Calu3 (cell line): ENCODE measurements around the gene RCSD1. TPM values are rescaled to one million over a fixed set of nuclear protein-coding genes. Genes with fewer than 3 reads are reported as not detected.

Source experiments
- BruUV-seq: library from RNA; stranded (reverse); fragments of 400-500 nt; replicated peaks from 2 replicates; lab custom pipeline; 2021; lab: Mats Ljungman, UMichigan
- CTCF ChIA-PET: fragments of 300-600 bp; sonication (Branson Sonifier 250); formaldehyde crosslinking; loops from one replicate; lab custom pipeline; 2022; ENCODE audit warnings: antibody characterized with exemption; lab: Charles Lee
- DNase-seq: peaks from one replicate; pipeline ENCODE4 v3.0.0; 2022
- H3K27ac Mint-ChIP-seq: one replicate; pipeline ENCODE4 v1.8.0; 2022; ENCODE audit warnings: mixed read lengths; ENCODE audit not compliant: unreplicated experiment
- H3K27me3 Mint-ChIP-seq: one replicate; pipeline ENCODE4 v1.8.0; 2022; ENCODE audit warnings: mixed read lengths; ENCODE audit not compliant: unreplicated experiment
- H3K36me3 Mint-ChIP-seq: one replicate; pipeline ENCODE4 v1.8.0; 2022; ENCODE audit warnings: mild to moderate bottlenecking, moderate library complexity, mixed read lengths; ENCODE audit not compliant: insufficient read depth, unreplicated experiment
- H3K4me1 Mint-ChIP-seq: one replicate; pipeline ENCODE4 v1.8.0; 2022; ENCODE audit warnings: mild to moderate bottlenecking, low read depth, mixed read lengths; ENCODE audit not compliant: unreplicated experiment
- H3K4me3 Mint-ChIP-seq: one replicate; pipeline ENCODE4 v1.8.0; 2022; ENCODE audit warnings: mild to moderate bottlenecking, low read depth, moderate library complexity, mixed read lengths; ENCODE audit not compliant: unreplicated experiment
- H3K9me3 Mint-ChIP-seq: one replicate; pipeline ENCODE4 v1.8.0; 2022; ENCODE audit warnings: low read depth, mixed read lengths; ENCODE audit not compliant: unreplicated experiment
- intact Hi-C: fragments of 100-400 bp; cut with micrococcal nuclease; formaldehyde crosslinking; loops from one replicate; pipeline ENCODE4 v1.10.0; 2022; ENCODE audit not compliant: unreplicated experiment
- total RNA-seq: library from RNA; stranded (reverse); gene quantifications from 2 replicates; pipeline ENCODE4 v1.2.3, GENCODE V29; 2022
- TF ChIP-seq, protein P1 (sequence below): fragments of 200-600 bp; IDR thresholded peaks from one replicate; pipeline ENCODE4 v1.8.0; 2022; ENCODE audit warnings: antibody characterized with exemption; ENCODE audit not compliant: unreplicated experiment

Gene RCSD1
- total RNA-seq, 1 experiment from 2014 or later = not detected

DNA sequence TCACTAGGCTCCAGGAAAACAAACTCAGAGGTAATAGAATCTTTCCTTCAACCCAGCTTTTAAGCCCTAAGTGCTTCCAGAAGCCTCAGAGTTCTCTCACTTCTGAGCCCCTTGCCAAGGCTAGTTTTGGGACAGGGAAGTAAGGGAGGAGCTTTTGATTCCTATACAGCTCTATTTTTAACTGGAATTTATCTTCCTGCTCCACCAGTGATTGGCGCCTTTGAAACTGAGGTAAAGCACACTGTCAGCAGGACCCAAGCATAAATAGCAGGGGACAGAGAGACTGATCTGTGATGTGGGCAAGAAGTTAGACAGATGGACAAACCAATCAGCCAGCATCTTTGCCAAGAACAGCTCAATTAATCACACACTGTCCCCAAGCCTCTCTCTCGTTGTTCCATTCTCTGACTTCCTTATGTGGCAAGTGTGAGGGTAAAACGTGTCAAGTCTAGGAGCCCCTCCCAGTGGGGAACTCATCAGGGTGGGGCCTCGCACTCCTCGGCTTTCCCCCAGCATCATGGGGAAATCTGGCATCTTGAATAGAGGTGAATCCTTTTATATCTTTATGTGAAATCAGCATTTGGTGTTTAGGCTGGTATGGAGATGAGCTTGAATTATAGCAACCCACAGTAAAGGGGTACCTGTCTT is 51.5 kb downstream of the RCSD1 start:
- H3K9me3 Mint-ChIP-seq = no peaks in the 10 kb centered on the region
- H3K27ac Mint-ChIP-seq = no peak overlapping the region
- no peaks in the 10 kb centered on the region for H3K4me1 Mint-ChIP-seq
- CTCF ChIA-PET = no interaction called here
- no TSS peak for BruUV-seq
- peaks cover 44% of the 10 kb centered on the region for H3K27me3 Mint-ChIP-seq
- H3K4me3 Mint-ChIP-seq = no peak overlapping the region
- intact Hi-C loops = no loop called here
- TF ChIP-seq, protein P1, sequence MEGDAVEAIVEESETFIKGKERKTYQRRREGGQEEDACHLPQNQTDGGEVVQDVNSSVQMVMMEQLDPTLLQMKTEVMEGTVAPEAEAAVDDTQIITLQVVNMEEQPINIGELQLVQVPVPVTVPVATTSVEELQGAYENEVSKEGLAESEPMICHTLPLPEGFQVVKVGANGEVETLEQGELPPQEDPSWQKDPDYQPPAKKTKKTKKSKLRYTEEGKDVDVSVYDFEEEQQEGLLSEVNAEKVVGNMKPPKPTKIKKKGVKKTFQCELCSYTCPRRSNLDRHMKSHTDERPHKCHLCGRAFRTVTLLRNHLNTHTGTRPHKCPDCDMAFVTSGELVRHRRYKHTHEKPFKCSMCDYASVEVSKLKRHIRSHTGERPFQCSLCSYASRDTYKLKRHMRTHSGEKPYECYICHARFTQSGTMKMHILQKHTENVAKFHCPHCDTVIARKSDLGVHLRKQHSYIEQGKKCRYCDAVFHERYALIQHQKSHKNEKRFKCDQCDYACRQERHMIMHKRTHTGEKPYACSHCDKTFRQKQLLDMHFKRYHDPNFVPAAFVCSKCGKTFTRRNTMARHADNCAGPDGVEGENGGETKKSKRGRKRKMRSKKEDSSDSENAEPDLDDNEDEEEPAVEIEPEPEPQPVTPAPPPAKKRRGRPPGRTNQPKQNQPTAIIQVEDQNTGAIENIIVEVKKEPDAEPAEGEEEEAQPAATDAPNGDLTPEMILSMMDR = no peak
- DNase-seq = no peak
- H3K36me3 Mint-ChIP-seq = no peaks in the 10 kb centered on the region

DNA sequence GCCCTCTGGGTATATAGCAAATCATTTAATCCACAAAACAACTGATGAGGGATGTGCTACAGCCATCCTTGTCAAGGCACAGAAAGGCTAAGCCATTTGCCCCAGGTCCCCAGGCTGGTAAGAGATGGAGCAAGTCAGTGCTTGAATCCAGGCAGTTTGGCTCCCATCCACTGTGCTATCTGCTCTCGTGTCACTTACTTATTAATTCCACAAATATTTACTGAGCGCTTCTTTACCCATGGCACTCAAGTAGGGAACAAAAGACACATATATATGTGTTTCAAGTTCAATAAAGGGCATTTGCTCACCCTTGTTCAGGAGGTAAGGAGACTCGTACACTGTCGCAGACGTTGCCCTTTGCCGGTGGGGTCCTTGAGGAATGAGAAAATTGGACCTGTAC is 53.2 kb downstream of the RCSD1 start:
- H3K27me3 Mint-ChIP-seq = peaks cover 54% of the 10 kb centered on the region
- no TSS peak for BruUV-seq
- no peak overlapping the region for H3K27ac Mint-ChIP-seq
- no peaks in the 10 kb centered on the region for H3K9me3 Mint-ChIP-seq
- H3K4me3 Mint-ChIP-seq = no peak overlapping the region
- no peaks in the 10 kb centered on the region for H3K4me1 Mint-ChIP-seq
- H3K36me3 Mint-ChIP-seq = no peaks in the 10 kb centered on the region
- TF ChIP-seq, protein P1 = no peak
- DNase-seq = no peak
- CTCF ChIA-PET = no interaction called here
- intact Hi-C loops = no loop called here

DNA sequence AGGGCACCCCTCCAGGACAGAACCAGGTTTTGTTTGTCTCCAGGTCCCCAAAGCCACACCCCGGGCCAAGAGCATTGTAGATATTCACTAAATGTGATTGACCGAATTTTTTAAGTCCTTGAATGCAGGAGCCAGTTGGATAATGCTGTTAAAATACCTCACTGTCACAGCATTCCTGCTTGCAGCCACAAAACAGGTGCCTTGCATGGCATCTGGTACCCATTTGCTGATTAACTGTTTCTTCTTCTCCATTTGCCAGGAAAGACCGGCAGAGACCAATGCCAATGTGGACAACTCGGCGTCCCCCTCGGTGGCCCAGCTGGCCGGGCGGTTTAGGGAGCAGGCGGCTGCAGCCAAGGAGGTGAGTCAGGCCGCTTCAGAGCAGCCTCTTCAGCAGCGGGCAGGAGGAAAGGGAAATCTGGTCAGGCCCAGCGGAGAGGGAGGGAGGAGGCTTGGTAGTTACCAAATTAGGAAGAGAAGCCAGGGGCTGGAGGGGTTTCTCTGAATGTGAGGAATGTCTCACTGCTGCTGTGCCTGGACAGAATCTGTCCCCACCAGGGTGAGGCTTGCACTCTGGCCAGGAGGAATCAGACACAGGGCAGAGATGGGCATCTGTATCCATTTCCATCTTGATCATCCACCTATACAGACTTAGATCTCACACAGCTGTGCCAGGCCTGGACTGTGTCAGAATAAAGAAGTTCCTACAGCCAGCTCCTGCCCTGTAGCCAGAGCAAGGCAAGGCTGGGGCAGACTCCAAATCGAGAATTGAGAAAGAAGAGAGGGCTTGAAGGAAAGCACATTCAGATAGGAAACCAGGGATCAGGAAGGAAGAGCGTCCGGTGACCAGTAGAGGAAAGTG is 53.8 kb downstream of the RCSD1 start:
- no peak overlapping the region for H3K4me3 Mint-ChIP-seq
- TF ChIP-seq, protein P1 = no peak
- CTCF ChIA-PET = no interaction called here
- no peaks in the 10 kb centered on the region for H3K4me1 Mint-ChIP-seq
- no peak for DNase-seq
- no peaks in the 10 kb centered on the region for H3K36me3 Mint-ChIP-seq
- intact Hi-C loops = no loop called here
- no TSS peak for BruUV-seq
- H3K27ac Mint-ChIP-seq = no peak overlapping the region
- H3K27me3 Mint-ChIP-seq = peaks cover 60% of the 10 kb centered on the region
- H3K9me3 Mint-ChIP-seq = no peaks in the 10 kb centered on the region

DNA sequence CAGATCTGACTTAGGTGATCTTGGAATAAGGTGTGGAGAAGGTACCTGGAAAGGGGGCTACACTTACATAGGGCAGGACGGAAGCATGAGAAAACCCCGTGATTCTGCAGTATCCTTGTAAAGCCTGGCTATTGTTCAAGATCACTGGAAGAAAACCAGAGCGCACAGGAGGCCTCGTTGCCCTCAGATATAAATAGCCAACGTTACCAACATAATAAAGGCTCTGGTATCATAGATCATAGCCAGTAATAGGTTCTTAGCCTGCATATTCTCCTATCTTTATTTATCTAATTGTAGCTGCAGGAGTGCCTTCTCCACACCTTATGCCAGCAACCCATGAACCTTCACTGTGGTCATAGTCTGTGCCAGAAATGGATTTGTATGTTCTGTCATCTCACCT is 55.8 kb downstream of the RCSD1 start:
- no peak for DNase-seq
- H3K9me3 Mint-ChIP-seq = no peaks in the 10 kb centered on the region
- H3K27ac Mint-ChIP-seq = no peak overlapping the region
- TF ChIP-seq, protein P1 = no peak
- no peak overlapping the region for H3K4me3 Mint-ChIP-seq
- intact Hi-C loops = no loop called here
- no peaks in the 10 kb centered on the region for H3K4me1 Mint-ChIP-seq
- no peaks in the 10 kb centered on the region for H3K36me3 Mint-ChIP-seq
- CTCF ChIA-PET = no interaction called here
- no TSS peak for BruUV-seq
- peaks cover 80% of the 10 kb centered on the region for H3K27me3 Mint-ChIP-seq
